GM21447 (cell line): ENCODE data around the gene SLC12A5.
"Not testable (repeated sequence)": the region's sequence is repeated elsewhere in the genome, so short reads cannot be mapped to it uniquely, and the experiment has no call there.

Experiments
- ATAC-seq: cut with Tn5 transposase; IDR thresholded peaks from one replicate; pipeline ENCODE4 v1.9.1; 2021; ENCODE audit not compliant: unreplicated experiment

The SLC12A5 gene

DNA sequence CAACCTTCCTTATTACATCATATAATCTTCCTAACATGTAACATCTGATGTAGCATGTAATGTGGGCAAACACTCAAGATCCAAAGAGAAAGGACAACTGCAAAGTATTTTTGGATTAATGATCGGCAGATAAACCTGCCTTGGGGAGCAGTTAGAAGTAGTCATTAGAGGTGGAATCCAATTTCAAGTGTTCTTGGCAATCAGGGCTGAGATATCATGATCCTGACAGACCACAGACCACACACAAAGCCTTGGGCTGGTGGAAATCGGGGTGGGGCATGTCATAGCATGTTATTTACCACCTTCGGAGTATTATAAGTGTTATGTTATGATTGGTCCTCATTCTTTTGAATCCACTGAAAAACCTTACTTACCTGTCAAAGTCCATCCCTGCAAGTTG, 44.4 kb downstream of the SLC12A5 start:
- ATAC-seq: no peak

GRCh38 chr20:46074006-46074405, 45.0 kb downstream of the SLC12A5 start:
- ATAC-seq: no peak

GRCh38 chr20:46076806-46077205, 47.8 kb downstream of the SLC12A5 start:
- no peak for ATAC-seq

- no peak for ATAC-seq
Observed at GRCh38 chr20:46077642-46078305, 48.8 kb downstream of the SLC12A5 start.

DNA sequence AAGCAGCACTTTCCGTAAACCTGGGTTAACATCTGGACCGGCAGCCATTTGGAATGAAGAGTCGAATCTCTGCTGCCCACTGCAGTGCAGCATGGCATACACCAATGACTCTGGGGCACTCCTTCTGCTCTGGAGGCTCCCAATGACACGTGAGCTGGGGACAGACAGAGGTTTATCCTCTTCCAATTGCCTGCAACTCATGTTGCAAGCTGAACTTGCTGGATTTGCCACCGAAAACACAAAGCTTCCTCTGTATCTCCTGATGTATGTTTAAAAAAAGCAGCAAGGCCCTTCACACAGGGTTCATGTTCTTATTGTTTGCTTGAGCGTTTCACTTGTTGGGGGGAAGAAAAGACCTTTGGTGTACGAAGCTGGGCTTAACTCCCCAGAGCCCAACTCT, 49.9 kb downstream of the SLC12A5 start:
- ATAC-seq: no peak

DNA sequence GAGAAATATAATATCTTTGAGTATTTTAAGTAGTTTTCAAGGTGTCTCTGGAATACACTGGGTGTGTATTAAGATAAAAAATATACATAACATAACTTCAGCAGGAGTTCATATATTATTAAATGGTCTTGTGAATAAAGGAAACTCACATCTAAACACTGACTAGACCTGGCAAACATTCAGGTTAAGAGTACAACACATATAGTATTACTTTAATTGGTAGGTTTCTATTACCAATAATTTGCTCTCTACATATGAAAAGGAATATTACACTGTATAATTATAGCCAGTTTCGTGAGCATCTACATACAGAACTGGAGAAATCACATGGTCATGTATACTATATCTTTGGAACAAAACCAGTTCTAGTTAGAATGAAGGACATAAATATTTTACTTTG, 52.1 kb downstream of the SLC12A5 start:
- ATAC-seq: no peak

DNA sequence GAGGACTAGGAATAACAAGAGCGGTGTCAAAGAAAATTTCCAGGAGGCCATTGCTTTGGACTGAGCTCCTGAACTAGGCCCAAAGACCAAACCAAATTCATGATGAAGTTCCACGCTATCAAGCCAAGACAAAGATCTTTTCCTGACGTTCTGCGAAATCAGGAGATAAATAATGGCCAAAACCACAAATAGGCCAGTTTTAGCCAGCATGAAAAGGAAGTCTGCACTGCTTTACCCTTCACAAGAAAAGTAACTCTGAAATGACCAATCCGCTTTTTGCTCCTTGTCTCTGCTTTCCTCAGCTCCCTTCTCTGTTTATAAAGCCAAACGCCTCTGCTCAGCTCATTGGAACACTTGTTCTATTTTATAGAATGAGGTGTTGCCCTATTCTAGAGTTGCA, 54.1 kb downstream of the SLC12A5 start:
- ATAC-seq: no peak

DNA sequence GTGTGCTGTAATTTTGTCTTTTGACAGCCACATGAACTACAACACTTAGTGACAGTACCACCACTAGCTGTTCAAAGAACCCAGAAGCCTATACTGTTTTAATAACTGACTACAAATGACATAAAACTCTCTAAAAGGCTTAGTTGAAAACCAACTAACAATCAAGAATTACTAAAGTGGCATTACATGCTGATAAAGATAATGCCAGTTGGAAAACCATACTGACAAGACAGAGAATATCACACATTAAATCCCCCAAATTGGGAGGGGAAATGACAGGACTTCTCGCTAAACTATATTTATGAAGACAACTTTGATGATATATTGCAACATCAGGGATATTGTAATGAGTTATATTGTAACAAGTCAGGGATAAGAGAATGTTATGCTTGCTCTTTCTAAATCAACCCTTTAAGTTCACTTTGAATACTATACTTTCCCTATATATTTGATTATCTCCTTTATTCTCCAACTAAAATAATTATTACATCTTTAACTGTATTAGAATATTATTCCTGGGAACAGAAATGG, 54.6 kb downstream of the SLC12A5 start:
- no peak for ATAC-seq

- no peak for ATAC-seq
Observed at GRCh38 chr20:46084805-46085178, 55.8 kb downstream of the SLC12A5 start.

DNA sequence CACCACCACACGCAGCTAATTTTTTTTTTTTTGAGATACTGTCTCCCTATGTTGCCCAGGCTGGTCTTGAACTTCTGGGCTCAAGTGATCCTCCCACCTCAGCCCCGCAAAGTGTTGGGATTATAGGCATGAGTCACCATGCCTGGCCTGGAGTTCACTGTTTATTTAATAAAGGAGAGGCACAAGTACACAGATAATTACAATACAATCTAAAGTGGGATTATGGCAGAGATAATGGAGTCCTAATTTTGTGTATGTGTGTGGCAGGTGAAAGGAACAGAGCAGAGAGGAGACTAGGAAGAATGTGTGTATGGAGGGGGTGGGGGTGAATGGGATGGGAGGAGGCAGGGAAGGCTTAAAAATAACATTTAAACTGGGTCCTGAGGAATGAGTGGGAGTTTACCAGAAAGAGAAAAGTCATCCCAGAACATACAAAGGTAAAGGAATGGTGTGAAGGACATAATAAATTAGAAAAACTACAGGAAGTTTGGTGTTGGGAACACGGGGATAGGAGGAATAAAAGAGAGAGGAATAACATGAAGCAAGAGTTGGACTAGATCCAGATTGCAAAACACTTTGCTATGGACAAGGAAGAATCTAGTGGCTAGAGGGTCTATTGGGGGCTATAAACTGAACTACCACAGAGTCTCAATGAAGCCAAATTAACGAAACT, 56.3 kb downstream of the SLC12A5 start:
- ATAC-seq: no peak

DNA sequence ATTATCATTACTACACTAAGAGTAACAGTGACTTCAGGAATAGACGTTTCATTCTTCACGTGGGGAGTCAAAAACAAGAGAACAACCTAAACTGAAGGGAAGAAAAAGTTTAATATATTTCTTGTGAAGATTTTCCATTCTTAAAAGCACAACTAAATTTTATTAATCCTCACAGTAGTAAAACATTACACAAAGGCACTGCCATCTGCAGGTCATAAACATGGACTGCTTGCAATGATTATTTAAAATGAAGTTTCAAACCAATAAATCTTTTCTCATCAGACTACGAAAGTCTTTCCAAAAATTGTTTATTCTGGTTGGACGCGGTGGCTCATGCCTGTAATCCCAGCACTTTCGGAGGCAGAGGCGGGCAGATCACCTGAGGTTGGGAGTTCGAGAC, 58.1 kb downstream of the SLC12A5 start:
- no peak for ATAC-seq

DNA sequence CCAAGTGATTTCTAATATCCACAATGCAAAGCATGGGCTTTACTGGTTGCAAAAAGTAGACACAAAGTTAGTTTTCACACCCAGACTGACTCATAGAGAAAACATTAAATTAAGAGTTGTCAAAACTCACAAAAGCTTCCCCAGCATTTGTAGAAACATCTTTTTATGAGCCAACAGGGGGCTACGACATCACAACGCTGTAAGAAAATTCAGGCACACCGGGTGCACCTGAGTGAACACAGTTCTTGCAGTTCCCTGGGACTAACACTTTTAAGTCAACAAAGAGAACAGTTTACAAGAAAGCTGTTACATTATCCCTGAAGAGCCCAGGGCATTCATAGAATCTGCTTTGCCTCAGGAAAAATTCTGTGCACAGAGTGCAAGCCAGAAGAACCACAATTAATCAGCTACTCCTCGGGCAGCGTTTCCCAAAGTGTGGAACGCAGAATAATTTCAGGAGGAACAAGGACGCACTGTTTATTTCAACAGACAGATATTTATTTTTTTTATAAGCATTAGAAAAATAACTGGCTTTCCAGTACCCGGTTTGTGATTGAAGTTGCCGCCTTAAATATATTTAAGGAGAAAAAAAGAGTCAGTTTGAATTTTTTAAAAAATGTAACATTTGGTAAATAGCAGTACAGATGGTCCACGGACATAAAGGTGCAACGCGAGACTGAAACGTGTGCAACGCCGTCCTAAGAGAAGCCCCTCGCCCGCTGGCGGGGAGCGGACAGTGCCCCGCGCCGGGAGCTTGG, 59.6 kb downstream of the SLC12A5 start:
- ATAC-seq: no peak

- ATAC-seq: peak; percentile 23
Observed at GRCh38 chr20:46089167-46089416, 60.1 kb downstream of the SLC12A5 start.

DNA sequence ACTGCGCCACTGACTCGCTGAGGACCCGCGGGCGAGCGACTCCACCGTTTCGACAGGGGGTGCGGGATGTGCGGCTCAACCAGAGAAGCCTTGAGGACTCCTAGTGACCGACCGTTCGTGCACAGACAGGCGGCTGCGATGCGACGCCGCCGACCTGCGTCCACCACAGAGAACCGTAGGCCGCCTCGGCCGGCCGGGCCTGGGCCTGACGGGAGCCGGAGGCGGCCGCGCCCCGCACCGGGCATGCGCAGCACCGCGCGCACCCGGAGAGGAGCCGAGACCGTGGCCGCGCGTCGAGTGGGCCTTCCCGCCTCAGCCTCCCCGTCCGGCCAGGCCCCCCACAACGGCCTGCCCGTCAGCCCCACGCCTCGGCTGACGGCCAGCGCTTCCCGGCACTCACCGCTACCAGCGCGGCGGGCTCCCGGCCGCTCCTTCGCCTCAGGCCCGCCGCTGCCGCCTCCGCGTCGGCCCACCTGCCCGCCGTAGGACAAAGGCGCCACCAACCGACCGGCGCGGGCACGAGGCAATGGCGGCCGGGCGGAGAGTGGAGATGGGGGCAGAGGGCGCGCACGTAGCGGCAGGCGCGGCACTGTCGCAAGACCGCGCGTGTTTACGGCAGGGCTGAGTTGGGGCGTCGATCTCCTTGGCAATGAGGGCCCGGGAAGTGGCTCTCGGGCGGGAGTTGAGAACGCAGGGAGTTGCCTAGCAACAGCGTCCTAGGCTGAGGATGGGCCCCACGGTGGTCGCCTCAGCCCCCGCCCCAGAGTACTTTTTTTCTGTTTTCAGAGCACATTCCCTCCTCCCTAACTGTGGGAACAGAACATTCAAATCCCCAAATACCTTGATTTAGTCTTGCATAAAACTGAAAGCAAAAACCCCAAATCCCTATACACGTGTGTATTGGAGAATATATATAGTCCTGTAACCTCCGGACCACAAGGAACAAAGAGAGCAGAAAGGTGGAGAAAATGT, 60.7 kb downstream of the SLC12A5 start, which contains the start of gene NCOA5:
NCOA5 (minus strand) TSS at position 546 of the 972 bp plus-strand sequence. CDS start 10,538 bp downstream, outside the sequence.
- ATAC-seq: peak; percentile 72

GRCh38 chr20:46091622-46092535, 62.9 kb downstream of the SLC12A5 start:
- not testable (repeated sequence) for ATAC-seq

DNA sequence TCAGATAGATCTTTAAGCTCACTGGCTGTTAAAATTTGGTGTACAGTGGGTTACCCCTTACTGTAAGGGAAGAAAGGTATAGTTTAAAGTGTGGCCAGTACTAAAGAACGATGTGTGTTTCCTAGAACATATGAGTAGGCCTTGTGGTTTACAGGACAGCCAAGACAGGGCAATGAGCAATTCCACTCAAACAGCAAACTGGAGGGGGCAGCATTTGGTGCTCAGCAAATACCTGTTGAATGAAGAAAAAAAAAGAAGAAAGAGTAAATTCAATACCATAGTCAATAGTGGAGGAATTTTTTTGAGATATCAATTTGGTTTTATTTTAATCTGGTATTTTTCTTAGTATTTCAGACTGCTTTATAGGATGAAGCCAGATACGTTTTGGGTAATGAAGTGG, 64.5 kb downstream of the SLC12A5 start:
- ATAC-seq: no peak

DNA sequence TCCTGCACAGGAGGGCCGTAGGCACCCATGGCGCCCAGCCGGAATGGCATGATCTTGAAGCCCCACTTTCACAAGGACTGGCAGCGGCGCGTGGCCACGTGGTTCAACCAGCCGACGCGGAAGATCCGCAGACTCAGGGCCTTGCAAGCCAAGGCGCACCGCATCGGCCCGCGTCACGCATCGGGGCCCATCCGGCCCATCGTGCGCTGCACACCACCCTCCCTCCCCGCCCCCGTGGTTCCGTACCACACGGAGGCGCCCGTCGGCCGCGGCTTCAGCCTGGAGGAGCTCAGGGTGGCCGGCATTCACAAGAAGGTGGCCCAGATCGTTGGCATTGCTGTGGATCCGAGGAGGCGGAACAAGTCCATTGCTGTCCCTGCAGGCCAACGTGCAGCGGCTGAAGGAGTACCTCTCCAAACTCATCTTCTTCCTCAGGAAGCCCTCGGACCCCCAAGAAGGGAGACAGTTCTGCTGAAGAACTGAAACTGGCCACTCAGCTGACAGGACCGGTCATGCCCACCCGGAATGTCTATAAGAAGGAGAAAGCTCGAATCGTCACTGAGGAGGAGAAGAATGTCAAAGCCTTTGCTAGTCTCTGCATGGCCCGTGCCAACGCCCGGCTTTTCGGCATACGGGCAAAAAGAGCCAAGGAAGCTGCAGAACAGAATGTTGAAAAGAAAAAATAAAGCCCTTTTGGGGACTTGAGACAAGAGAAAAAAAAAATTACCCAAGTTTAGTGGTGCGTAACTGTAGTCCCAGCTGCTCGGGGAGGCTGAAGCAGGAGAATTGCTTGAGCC, 70.7 kb downstream of the SLC12A5 start:
- ATAC-seq: no peak

GRCh38 chr20:46100444-46100843, 71.4 kb downstream of the SLC12A5 start:
- ATAC-seq: not testable (repeated sequence)

DNA sequence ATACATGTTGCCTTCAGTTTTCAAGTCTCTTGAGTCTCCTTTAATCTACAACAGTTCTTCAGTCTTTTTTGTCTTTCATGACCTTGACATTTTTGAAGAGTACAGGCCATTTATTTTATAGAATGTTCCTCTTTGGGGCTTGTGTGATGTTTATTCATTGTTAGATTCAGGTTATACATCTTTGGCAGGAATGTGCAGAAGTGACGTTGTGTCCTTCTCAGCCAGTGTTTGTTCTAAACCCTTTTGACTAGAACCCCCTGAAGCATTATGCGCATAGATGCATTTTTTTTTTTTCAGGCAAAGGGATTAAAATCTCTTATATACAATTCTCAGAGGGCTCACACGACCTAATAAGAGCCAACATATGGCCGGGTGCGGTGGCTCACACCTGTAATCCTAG, 72.0 kb downstream of the SLC12A5 start:
- ATAC-seq: no peak
